Activated CD8-positive, alpha-beta memory T cell treated with anti-CD3 and anti-CD28 coated beads, Interleukin-2, amount 50 U/mL, for 4 hours (primary cell): ENCODE data around the gene WDR90.
A peak's percentile ranks its signal among the peaks of the same experiment; 100 is the strongest.

Source experiments
- DNase-seq: peaks from one replicate; pipeline ENCODE4 v3.0.0-alpha.2; 2020

WDR90 gene

DNA sequence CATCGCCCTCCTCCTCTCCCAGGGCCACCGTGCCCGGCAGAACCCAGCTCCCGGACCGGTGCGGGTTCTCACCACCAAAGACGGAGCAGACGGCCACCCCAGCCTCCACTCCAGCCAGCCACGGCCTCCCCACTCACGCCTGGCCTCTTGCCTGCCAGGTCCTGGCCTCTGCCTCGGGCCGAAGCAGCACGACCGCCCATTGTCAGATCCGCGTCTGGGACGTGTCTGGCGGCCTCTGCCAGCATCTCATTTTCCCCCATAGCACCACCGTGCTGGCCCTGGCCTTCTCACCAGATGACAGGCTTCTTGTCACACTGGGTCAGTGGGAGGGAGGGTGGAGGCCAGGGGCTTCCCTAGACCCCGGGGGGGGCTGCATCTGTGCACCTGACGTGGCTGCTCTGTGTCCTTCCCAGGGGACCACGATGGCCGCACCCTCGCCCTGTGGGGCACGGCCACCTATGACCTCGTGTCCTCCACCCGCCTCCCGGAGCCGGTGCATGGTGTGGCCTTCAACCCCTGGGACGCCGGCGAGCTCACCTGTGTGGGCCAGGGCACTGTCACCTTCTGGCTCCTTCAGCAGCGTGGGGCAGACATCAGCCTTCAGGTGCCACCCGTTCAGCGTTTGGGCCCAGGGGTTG lies 12.1 kb downstream of the WDR90 start:
- no peak for DNase-seq

DNA sequence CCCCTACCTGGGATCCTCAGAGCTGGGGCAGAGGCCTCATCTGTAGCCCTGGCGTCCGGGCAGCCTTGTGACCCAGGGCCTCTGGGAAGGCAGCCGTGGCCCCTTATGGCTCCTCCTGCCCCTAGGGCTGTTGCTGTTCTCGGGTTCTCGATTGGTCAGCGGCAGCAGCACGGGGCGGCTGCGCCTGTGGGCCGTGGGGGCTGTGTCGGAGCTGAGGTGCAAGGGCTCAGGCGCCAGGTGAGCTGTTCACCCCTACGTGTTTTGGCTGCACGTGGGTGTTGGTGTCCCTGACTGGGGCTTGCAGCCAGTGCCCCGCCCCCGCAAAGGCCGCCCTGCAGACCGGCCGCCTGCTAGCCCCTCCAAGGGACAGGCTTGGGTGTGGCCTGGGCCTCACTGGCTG lies 12.9 kb downstream of the WDR90 start:
- no peak for DNase-seq

DNA sequence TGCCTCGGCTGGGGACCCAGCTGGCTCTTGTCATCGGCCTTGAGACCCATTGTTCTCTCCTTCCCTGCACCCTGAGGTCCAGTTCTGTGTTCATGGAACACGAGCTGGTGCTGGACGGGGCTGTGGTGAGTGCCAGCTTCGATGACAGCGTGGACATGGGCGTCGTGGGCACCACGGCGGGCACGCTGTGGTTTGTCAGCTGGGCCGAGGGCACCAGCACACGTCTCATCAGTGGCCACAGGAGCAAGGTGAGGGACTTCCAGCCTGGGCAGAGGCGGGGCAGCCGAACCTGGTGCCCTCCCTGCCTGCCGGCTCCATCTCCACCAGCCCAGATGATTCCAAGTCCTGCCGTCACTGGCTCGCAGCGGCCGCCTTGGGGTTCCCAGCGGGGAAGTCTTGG lies 13.4 kb downstream of the WDR90 start:
- DNase-seq = no peak

DNA sequence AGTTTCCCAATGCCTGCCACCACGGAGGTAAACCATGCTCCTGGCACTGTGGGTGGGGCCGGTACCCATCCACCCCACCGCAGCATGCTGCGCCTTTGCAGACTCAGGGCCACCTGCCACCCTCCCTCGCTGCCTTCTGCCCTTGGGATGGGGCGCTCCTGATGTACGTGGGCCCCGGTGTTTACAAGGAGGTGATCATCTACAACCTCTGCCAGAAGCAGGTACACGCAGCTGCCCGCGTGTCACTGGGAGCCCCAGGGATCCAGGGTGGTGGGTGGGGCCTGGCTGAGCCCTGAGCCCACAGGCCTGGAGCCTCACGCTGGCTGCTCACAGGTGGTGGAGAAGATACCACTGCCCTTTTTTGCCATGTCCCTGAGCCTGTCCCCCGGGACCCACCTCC lies 17.4 kb downstream of the WDR90 start:
- no peak for DNase-seq

DNA sequence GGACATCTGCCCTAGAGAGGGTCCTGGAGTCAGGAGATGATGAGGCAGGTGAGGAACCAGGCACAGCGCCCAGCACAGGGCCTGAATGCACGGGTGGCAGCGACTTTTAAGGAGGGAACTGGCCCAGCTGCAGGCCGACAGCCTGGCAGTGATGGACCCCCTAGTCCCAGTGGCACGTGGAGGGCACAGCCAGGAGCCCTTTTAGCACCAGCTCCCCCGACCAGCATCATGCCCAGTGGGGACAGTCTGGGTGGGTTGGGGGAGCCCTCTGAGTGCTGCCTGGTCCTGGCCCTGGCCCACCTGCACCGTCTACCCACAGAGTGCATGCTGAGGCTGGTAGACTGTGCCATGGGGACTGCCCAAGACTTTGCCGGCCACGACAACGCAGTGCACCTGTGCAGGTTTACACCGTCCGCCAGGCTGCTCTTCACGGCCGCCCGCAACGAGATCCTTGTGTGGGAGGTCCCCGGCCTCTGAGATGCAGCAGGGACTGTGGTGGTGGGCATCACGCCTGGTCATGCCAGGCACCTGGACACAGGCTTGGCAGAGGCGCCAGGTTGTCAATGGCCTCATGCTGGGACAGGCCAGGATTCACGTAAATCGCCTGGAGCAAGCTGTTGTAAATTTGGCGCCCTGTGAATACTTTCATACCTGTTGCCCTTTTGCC lies 18.1 kb downstream of the WDR90 start:
- DNase-seq = no peak

DNA sequence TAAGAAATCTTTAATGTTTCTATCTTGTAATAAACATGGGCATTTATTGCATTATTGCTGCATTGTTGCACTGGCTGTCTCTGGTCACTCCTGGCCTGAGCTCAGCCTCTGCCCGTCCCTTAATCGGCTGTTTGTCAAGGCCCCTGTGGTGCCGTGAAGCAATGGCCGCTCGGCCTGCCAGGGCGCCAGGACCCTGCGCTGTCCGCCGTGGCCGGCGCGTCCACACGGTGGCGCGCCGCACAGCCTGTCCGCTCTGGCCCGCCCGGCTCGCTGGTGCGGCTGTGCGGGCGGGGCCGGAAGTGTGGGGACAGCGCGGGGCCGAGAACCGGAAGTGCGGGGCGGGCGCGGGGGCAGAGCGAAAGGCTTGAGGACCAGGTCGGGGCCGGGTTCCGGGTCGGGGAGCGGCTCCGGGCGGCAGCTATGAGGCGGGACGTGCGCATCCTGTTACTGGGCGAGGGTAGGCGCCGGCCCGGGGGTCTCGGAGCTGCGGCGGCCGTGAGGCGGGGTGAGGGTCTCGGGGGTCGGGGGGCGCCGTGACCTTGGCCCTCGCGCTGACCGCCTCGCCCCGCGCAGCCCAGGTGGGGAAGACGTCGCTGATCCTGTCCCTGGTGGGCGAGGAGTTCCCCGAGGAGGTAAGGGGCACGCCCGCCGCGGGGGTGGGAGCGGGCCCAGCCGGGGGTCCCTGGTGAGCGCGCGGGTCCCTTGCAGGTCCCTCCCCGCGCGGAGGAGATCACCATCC lies 18.8 kb downstream of the WDR90 start, which contains the start of gene RHOT2:
Gene RHOT2 (plus strand): TSS at position 353 of the 739 bp plus-strand sequence. CDS start 68 bp downstream, at position 421.
- peak; percentile 92 for DNase-seq

DNA sequence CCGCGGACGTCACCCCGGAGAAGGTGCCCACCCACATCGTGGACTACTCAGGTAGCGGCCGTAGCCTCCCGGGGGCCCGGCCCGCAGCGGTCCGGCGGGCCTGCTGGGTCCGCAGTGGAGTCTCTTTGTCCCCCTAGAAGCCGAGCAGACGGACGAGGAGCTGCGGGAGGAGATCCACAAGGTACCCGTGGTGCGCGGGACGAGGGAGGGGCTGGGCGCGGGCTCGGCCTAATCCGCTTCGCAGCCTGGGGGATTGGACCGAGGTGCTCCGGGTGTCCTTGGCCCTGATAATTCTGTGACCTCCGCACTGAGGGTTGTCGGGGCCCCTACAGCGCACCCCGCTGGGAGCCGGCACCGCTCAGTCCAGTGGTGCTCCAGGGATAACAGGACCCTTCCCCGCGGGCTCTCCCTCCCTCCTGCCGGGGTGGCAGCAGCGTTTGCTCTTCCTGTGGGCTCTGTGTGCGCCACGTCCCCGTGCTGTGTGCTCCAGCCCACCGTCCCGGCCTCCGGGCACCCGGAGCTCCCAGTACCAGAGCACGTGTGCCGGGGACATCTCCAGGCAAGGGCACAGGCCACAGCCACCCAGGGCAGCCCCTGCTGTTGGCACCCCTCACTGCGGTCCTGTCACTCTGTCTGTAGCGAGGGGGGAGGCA lies 19.5 kb downstream of the WDR90 start:
- no peak for DNase-seq

DNA sequence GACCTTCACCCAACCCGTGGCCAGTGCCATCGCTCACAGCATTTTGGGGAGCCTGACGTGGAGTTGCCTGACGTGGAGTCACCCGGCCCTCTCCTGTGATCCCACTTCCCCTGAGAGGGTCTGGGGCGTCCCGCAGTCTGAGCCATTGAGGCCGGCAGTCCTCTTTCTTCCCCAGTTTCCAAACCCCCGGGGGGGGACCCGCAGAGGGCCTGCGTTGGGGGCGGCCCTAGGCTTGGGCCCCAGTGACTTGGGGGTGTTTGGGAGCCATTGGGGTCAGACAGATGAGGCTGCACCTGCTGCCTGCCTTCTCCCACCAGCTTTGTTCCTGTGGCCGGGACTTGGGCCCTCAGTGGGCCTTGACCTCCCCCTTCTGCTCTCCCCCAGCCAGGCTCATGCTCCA lies 20.5 kb downstream of the WDR90 start:
- no peak for DNase-seq

DNA sequence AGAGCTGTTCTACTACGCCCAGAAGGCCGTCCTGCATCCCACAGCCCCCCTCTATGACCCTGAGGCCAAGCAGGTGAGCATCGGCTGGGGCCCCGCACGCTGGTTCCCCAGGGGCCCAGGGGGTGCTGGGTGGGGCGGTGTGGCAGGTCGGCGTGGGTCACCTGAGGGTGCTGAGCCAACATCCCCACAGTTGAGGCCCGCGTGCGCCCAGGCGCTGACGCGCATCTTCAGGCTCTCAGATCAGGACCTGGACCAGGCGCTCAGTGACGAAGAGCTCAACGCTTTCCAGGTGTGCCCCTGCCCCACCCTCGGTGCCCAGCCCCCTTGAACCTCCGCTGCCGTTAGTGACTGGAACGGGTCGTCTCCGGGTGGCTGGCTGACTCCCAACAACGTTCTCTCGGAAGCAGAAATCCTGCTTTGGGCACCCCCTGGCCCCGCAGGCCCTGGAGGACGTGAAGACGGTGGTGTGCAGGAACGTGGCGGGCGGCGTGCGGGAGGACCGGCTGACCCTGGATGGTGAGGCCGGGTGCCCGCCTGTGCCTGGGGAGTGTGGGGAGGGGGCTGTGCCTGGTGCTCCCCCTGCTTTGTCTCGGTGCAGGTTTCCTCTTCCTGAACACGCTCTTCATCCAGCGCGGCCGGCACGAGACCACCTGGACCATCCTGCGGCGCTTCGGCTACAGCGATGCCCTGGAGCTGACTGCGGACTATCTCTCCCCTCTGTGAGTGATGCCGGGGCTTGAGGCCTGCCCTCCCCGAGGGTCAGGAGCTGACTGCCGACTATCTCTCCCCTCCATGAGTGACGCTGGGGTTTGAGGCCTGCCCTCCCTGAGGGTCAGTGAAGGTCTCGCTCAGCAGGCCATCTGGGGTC lies 21.6 kb downstream of the WDR90 start:
- no peak for DNase-seq

DNA sequence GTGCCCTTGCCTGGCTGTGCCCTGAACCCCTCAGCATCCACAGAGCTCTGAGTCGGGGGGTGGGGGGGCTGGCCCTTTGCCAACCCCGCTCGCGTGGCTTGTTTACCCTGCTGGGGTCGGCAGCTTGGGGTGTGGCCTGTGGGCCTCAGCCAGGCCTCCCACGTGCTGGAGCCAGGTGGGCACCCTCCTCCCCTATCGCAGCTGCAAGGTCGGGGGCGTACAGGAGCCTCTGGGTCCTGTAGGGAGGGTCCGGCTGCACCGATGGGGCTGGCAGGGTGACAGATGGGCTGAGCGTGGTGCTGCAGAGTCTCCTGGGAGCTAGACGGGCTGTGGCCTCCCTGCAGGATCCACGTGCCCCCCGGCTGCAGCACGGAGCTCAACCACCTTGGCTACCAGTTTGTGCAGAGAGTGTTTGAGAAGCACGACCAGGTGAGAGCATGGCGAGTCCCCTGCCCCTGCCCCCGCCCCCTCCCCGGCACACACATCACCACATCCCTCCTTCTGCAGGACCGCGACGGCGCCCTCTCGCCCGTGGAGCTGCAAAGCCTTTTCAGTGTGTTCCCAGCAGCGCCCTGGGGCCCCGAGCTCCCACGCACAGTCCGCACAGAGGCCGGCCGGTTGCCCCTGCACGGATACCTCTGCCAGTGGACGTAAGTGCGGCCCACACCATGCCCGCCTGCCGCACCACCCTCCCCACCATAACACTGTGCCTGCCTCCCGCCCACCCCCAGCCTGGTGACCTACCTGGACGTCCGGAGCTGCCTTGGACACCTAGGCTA lies 22.4 kb downstream of the WDR90 start:
- no peak for DNase-seq

DNA sequence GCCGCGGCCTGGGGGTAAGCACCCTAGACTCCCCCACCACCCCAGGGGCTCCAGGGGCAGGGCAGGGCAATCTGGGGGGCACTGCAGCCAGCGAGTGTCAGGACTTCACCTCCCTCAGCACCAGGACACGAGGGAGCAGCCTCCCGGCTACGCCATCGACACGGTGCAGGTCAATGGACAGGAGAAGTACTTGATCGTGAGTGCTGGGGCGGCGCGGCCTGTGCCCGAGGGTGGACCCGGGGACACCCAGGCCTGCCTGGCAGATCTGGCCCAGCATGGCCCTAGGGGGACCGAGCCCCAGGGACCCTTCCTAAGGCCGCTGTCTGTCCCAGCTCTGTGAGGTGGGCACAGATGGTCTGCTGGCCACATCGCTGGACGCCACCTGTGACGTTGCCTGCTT lies 23.2 kb downstream of the WDR90 start:
- DNase-seq = no peak

DNA sequence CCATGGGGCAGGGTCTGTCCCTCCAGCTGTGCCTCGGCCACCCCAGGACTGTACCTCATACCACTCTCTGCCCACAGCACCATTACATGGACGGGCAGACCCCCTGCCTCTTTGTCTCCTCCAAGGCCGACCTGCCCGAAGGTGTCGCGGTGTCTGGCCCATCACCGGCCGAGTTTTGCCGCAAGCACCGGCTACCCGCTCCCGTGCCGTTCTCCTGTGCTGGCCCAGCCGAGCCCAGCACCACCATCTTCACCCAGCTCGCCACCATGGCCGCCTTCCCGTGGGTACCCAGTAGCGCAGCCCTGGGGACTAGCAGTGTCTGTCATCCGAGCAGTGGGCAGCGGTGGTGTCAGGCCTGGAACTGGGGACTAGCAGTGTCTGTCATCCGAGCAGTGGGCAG lies 23.7 kb downstream of the WDR90 start:
- no peak for DNase-seq

DNA sequence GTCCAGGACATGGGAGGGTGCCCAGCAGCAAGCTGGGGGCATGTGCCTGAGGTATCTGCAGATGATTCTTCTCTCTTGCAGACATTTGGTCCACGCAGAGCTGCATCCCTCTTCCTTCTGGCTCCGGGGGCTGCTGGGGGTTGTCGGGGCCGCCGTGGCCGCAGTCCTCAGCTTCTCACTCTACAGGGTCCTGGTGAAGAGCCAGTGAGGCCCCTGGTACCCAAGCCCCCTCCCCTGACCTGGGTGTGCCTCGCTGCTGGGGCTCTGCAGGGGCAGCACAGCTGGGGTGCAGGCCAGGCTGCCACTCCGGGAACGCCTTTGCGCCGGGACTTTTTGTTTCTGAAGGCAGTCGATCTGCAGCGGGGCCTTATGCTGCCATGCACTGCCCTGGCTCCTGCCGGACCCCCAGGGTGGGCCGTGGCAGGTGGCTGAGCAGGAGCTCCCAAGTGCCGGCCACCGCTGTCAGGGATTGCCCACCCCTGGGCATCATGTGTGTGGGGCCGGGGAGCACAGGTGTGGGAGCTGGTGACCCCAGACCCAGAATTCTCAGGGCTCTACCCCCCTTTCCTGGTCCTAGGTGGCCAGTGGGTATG lies 24.3 kb downstream of the WDR90 start:
- no peak for DNase-seq

DNA sequence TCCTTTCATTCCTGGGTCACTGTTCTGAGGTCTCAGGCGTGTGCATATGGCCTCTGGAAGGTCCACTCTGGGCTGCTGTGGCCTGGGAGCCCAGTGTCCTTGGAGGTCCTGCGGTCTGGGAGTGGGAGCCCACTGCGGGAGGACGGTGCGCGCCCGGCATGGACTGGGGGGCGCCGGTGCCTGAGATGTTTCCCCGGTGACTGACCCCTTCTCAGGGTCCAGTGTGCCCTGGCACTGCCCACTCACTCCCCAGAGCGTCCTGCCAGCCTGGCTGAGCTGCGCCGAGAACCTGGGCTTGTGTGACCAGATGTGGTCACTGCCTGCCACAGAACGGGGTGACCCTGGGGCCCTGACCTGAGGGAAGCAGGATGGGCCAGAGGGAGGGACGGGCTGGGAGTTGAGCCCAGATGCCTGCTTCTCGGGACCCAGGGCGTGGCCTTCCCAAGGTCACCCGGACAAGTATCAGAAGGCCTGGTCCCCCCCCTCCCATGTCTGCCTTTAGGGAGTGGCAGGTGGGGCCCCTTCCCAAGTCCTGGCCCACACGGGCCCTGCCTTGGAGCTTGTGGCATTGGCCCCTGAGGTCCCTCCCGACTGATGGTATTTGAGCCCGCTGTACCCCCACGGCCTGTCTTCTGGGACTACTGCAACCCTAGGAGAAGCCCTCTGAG lies 25.2 kb downstream of the WDR90 start:
- no peak for DNase-seq

DNA sequence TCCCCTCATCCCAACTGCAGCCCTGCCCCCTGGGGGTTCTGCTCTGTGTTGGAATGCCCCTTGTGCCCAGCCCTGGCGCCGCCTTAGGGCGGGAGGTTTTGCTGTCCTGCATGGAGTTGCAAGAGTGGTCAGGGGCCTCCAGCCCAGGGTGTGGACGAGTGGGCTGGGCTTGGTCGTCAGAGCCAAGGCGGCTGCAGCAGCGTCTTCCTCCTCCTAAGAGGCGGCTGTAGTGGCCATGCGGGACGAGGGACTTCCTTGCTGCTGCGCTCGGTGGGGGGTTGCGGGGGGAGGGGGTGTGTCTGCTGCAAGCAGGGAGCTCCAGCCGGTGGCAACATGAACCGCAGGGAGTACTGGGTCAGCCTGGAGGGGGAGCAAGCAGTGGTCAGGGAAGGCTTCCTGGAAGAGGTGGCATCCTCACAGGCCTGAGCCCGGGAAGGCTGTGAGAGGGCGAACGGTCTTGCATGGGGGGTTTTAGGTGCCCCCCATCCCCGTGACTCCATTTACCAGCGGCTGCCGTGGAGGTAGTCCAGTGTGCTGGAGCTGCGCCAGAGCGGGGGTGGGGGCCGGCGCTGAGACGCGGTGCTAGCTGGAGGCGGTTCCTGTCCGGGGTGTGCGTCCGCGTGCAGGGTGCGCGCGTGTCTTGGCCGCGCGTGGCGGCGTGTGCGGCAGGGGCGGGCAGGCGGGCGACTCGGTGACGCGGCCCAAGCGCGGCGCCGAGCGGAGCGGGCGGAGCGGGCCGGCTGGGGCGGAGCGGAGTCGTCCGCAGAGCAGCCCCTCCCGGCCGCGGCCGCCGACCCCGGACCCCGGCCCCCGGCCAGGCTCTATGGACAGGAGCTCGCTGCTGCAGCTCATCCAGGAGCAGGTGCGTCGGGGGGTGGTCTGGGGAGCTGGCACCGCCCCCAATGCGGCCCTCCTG lies 26.1 kb downstream of the WDR90 start, which contains the start of gene RHBDL1:
Gene RHBDL1 (plus strand): TSS at position 704 of the 916 bp plus-strand sequence. CDS start 120 bp downstream, at position 824.
- DNase-seq = no peak

DNA sequence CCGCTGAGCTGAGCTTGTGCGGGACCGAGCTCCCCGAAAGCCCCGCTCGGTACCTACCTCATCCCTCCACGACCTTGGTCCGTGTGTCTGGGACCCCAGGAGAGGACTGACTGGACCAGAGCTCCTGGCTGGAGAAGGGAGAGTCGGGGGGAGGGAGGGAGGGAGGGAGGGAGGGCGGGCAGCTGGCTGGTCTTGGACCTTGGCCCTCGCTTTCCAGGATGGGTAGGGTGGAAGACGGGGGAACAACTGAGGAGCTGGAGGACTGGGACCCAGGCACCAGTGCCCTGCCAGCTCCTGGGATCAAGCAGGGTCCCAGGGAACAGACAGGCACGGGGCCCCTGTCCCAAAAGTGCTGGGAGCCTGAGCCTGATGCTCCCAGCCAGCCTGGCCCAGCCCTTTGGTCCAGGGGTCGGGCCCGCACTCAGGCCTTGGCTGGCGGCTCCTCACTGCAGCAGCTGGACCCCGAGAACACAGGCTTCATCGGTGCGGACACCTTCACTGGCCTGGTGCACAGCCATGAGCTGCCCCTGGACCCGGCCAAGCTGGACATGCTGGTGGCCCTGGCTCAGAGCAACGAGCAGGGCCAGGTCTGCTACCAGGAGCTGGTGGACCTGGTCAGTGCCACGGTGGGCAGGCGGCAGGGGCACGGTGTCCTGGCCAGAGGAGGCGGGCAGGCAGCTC lies 26.9 kb downstream of the WDR90 start:
- no peak for DNase-seq

DNA sequence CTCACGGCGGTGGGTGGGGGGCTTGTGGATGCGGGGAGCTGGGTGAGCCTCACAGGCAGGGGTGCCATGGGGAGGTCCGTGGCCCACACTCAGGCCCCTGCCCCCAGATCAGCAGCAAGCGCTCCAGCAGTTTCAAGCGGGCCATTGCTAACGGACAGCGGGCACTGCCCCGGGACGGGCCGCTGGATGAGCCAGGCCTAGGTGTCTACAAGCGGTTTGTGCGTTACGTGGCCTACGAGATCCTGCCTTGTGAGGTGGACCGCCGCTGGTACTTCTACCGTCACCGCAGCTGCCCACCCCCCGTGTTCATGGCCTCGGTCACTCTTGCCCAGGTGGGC lies 27.4 kb downstream of the WDR90 start:
- no peak for DNase-seq

DNA sequence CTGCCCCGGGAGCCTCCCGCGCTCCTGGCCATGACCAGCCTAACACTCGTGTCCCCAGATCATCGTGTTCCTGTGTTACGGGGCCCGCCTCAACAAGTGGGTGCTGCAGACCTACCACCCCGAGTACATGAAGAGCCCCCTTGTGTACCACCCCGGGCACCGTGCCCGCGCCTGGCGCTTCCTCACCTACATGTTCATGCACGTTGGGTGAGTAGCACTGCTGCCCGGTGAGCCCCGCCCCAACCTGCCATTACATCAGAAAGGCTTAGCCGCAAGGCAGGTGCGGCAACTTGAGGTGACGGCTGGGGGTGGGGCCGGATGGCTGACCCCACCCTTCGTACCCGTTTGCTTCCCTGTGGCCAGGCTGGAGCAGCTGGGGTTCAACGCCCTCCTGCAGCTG lies 27.7 kb downstream of the WDR90 start:
- DNase-seq = no peak
